Mammary epithelial cell (primary cell): ENCODE data around the gene S100A14.

ENCODE experiments used
- EZH2 ChIP-seq: IDR thresholded peaks from 2 replicates; pipeline ENCODE4 v1.6.1; 2012; ENCODE audit warnings: low read length, inconsistent platforms, borderline replicate concordance
- TF ChIP-seq, protein P1 (sequence below), 2 donors: IDR thresholded peaks in 1 of 2; conservative IDR thresholded peaks in 1 of 2; 2 replicates each; pipeline ENCODE4 v1.5.1; 2011 to 2012; ENCODE audit warnings: inconsistent platforms in 2 of 2, low read length in 2 of 2, mild to moderate bottlenecking in 2 of 2, control low read depth in 1 of 2, low read depth in 1 of 2; ENCODE audit not compliant: insufficient read depth in 1 of 2; ENCODE audit errors: extremely low read depth in 1 of 2

DNA sequence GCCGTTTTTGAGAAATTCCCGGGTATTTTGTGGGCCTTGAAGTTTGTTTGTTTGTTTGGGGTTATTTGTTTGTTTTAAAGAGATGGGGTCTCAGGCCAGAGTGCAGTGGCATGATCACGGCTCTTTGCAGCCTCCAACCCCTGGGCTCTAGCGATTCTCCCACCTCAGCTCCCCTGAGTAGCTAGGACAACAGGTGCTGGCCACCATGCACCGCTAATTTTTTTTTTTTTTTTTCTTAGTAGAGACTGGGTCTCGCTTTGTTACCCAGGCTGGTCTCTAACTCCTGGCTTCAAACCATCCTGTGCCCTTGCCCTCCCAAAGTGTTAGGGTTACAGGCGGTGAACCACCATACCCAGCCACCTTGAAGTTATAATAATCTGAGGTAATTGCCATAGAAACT lies 19.7 kb upstream of the S100A14 start:
- TF ChIP-seq, protein P1, sequence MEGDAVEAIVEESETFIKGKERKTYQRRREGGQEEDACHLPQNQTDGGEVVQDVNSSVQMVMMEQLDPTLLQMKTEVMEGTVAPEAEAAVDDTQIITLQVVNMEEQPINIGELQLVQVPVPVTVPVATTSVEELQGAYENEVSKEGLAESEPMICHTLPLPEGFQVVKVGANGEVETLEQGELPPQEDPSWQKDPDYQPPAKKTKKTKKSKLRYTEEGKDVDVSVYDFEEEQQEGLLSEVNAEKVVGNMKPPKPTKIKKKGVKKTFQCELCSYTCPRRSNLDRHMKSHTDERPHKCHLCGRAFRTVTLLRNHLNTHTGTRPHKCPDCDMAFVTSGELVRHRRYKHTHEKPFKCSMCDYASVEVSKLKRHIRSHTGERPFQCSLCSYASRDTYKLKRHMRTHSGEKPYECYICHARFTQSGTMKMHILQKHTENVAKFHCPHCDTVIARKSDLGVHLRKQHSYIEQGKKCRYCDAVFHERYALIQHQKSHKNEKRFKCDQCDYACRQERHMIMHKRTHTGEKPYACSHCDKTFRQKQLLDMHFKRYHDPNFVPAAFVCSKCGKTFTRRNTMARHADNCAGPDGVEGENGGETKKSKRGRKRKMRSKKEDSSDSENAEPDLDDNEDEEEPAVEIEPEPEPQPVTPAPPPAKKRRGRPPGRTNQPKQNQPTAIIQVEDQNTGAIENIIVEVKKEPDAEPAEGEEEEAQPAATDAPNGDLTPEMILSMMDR (conservative IDR thresholded peaks at IDR 0.05 in 1 of 2, IDR thresholded peaks at IDR 0.05 in 1 of 2; ENCODE audit: extremely low read depth in 1 of 2, insufficient read depth in 1 of 2, low read depth in 1 of 2, low read length in 2 of 2): no peak
- TF ChIP-seq EZH2: no peak
